Iris pigment epithelial cell (primary cell): ENCODE data around the gene PIGK.

Experiments
- DNase-seq: peaks from one replicate; pipeline ENCODE4 v3.0.0-alpha.2; 2011; ENCODE audit warnings: low read depth

The PIGK gene

DNA sequence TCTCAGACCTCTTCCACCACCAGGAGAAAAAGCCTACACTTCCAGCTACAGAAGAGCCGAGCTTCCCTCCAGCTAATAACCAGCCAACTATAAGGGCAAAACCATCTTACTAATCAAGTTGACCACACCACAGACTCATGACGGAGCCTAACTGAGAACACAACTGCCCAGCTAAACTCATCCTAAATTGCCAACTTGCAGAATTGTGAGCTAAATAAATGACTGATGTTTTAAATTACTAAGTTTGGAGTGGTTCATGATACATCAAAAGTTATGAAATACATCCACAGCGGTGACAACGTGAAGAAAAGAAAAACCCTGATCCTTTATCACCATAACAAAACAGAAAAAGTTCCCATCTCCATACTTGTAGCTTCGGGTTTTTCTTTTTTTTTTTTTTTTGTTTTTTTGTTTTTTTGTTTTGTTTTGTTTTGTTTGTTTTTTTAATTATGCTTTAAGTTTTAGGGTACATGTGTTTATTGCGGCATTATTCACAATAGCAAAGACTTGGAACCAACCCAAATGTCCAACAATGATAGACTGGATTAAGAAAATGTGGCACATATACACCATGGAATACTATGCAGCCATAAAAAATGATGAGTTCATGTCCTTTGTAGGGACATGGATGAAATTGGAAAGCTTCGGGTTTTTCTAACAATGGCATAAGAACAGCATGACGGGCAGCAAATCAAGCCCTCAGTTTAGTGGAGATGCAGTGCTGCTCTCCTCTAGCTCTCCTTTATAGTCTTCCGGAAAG lies 122.6 kb downstream of the PIGK start:
- DNase-seq, result no peak

DNA sequence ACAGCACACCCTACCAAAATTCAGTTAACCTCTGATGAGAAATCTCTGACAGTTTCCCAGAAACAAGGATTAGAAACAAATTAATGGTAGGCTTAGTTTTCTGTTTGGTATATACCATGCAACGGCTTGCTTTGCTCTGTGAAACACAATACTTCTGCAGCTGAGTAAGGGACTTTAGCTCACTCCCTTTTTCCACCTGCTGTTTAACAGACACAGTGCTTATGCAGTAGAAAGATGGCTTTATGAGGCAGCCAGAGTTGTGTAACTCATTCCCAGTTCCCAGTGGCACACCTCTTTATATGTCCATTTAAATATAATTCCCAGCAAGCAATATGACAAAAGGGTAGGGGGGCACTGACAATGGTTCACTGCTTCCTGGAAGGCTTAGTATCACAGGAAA lies 124.0 kb downstream of the PIGK start:
- DNase-seq, result no peak

DNA sequence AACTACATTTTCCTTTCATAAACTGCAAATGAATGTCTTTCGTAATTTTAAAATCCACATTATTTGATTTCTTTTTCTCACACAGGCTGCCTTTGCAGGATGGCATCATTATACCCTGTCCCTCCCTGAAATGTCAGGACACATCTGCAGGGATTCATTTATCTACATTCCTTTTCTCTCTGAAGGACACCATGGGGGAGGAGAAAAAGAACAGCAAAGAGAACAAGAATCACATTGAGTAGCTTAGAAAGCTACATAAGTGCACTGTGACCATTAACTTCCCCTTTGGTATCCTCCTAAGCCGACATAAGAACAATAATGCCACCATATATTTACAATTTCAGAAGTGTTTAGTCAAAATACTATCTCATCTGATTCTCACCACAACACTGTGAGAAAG lies 129.5 kb downstream of the PIGK start:
- no peak for DNase-seq

DNA sequence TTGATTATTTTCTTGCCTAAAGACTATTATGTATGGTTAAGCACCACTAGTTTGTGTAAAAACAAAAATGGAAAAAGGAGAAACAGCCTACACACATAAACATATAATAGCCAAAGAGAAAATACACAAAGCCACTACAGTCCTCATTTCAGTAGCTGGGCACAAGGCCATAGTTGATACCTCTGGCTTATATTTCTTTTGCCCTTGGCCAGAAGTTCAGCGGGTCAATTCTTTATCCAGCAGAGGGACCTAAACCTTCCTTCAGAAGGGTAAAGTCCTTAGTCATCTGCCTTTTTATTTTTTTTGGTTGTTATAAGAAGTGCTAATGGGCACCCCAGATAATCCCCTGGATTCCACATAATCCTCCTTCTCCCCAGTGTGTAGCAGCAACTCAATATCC lies 134.1 kb downstream of the PIGK start:
- no peak for DNase-seq

DNA sequence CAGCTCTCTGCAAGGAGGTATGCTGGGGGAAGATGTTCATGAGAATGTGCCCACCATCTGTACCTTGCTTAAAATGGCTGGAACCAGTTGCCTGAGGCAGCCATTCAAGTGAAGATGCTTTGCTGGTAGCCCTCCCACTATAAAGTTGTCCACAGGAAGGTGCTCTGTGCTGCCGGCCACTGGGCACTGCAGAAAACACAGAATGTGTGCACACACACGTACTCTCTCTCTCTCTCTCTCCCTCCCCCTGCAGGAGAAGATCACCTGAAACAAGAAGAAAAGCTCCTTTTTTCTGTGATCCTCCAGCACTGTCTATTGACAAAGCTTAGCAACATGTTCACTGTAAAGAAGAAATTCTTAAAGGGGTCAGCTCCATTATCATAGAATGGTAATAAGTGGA lies 134.8 kb downstream of the PIGK start:
- no peak for DNase-seq

DNA sequence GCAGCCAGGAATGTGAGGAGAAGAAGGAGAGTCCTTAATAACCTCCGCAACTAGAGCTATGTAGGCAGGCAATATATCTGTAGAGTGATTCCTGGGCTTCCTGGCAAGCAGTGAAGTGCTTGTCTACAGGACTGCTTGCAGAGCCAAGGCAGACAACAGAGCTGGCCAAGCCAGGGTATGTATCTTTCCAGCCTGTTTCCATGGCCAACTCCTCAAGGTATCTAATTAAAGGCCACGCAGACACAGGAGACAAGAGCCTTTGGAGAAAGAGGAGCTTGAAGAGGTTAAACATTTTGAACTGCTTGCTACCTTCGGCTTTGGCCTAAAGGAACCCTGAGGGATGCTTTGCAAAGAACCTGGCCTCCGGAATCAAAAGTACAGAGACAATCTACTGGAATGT lies 137.4 kb downstream of the PIGK start:
- no peak for DNase-seq

DNA sequence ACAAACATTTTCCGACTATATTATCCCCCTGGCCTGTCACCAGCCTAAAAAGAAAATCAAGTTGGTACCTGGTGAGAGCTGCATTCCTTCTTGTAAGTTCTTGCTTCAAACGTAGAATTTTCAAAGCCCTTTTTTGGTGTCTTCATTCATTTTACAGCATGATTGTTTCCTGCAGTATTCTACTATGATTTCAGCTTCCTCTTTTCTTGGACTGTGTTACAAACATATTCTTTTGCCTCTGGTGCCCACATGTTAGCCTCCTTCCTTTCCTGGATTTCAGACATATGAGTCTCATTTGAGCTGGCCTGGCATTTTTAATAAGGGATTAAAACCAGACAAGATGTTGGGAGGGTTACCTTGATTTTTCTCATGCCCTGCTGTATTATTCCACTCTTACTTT lies 142.5 kb downstream of the PIGK start:
- DNase-seq, result no peak

DNA sequence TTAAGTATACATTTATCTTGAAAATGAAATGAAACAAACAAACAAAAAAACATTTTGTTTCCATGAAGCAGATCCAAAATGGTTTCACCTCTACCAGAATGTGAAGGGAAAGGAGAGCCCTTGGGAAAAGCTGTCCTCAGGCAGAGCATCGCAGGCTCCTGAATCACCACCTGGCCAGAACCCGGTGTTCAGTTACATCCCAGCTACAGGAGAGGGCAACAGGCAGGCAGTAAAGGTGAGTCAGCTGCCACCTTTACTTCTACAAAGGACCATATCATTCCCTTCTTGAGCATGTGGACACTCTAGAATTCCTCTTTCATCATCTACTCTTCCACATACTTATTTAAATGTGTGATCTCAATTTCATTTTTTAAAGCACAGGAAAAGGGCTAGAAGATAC lies 151.2 kb downstream of the PIGK start:
- no peak for DNase-seq

DNA sequence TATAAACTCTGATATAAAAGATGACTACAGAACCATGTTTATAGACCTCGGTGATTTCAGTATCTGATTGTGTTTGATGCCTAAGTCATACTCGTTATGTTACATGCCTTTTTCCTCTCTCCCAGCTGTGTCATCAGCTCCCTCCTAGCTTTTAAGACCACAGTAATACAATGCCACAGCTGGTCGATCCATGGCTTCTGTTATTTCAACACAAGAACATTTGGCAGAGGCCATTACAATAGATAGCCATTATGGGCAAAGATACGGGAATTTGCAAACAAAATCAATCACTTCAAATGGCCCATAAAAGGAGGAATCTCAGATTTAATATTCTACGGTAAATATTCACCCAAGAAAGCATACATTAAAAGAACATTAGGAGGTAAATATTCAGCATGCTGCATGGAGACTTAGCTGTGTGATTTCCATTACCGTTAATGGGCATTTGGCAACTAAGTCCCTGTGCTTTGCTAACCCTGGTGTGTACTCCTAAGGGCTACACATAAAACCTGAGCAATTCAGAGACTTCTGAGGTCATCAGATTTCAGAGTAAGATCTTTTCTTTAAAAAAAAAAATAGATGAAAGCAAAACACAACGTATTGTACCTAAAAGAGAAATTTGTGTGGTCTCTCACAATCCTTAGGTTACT lies 153.4 kb downstream of the PIGK start:
- no peak for DNase-seq

DNA sequence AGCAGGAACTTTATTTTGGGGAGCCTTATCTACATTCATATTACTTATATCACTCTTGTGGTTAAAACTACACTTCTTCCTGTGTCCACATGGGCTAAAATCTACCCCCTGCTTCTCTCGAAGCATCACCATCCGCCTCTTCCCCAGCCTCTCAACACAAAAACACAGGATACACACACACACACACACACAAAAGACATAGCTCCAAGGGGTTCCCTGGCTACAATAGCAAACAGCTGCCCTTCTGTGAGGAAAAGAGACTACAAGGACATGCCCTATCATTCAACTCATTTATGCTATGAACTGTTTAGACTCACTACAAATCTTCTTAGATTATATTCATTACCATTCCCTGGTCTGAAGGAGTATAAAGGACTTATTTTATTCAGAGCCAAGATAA lies 155.0 kb downstream of the PIGK start:
- DNase-seq, result no peak

DNA sequence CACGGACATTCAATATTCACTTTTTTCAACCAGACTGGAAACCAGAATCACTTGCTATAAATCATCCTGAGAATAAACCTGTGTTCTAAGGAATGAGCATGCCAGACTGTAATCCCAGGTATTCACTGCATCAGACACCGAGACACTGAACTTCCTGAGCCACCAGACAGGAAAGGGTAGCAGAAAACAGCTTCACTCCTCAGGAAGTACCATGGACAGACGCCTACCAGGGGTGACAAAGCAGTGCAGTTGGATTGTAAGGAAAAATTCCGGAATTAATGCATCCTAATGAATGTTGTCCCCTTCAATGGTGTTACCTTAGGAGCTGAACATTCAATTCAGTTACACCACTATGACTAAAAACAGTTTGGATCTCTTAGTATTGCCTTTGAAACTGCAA lies 156.1 kb downstream of the PIGK start:
- no peak for DNase-seq

DNA sequence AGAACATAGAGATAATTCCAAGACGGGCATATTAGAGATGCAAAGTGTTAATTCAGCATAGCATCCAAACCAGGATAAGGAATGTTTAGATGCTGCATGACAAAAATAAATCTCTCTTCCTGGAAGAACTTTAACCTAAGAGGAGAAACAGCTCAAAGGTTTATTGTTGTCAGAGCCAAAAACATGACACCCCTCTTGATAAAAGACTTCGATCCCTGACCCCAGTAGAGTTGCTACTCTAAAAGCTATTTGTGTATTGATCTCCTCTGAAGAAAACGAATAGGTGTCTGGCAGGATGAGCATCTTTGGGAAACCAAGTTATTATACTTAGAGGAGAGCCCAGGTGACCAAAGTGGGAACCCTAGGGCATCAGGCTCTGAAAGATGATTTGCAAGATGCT lies 158.1 kb downstream of the PIGK start:
- DNase-seq, result no peak

DNA sequence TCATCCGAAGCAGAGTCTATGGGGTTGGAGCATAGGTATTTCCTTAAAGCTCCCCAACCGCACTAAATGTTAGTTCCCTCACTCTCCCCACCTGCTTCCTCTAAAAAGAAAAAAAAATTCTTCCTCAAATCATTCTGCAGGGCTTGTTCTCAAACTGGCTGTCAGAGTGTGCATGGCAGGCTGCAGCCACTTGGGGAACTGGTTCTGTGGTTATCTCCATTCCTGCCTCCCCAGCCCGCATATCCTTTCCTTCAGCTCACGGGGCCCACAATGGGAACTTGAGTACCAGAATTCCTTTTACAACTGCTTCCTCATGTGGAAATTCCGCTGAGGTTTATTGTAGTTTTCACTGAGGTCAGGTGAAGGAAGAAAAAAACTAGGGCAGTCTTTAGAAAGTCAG lies 159.2 kb downstream of the PIGK start:
- no peak for DNase-seq

DNA sequence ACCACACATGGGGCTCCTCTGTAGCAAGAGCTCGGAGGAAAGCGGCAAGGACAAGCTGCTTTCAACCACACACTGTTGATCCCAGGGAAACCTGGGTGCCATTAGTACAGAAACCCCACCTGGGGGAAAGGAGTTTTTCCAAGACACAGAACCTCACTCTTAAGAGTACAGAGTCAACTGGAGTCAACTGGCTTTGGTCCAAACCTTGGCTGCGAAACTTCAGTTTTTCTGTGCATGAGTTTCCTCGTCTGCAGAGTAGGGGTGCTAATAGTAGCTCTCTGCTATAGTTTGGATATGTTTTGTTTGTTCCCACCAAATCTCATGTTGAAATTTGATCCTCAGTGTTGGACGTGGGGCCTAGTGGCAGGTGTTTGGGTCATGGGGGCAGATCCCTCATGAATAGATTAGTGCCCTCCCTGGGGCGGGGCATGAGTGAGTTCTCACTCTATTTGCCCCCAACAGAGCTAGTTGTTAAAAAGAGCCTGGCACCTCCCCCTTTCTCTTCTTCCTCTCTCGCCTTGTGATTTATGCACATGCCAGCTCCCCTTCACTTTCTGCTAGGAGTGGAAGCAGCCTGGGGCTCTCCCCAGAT lies 161.1 kb downstream of the PIGK start:
- DNase-seq, result no peak

DNA sequence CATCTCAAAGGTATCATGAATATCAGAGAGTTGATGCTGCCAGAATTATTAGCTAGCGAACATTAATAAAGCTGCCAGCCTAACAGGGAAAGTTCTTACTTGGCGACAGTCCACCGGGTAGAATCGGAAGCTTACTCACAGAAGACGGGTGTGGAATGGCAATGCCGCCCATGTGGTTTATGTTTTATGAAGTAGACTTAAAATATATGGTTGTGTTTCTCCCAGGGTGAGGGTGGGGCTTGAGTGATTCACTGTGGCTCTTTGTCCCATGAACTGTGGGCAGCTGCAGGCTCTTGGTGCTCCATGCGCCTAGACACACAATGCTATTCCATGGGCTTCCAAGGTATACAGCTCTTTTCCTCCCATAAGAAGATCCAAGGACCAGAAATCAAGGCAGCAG lies 162.7 kb downstream of the PIGK start:
- DNase-seq, result no peak

DNA sequence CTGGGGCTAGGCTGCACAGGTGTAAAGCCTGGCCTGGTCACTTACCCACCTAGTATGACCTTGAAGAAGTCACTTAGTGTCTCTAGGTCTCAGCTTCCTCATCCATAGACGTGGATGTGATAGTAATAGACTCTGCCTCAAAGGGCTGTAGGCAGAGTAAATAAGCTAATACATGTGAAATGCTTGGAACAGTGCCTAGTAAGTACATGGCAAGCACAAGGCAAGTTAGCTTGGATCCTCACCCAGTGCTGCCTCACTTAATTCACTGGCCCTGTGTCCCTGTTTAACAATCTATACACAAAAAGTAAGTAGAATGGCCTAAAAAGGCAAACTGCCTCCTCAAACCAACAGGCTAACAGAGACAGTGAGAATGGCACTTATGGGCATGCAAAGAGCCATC lies 167.8 kb downstream of the PIGK start:
- DNase-seq, result no peak

DNA sequence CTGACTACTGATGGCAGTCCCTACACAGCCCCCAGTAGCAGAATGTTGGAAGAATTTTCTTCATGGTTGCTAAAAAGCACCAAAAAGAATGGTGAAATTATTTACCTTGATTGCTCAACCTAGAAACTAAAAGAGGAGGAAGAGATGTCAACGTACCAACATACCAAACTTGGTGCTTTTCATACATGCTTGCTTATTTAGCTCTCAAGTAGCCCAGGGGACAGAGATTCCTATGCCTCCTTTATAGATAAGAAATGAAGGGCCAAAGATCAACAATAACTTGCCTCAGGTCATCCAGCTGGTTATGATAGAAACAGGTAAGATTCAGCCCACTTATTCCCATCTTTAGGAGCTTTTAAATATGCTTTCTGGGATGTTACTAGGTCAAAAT lies 170.6 kb downstream of the PIGK start:
- DNase-seq, result no peak

DNA sequence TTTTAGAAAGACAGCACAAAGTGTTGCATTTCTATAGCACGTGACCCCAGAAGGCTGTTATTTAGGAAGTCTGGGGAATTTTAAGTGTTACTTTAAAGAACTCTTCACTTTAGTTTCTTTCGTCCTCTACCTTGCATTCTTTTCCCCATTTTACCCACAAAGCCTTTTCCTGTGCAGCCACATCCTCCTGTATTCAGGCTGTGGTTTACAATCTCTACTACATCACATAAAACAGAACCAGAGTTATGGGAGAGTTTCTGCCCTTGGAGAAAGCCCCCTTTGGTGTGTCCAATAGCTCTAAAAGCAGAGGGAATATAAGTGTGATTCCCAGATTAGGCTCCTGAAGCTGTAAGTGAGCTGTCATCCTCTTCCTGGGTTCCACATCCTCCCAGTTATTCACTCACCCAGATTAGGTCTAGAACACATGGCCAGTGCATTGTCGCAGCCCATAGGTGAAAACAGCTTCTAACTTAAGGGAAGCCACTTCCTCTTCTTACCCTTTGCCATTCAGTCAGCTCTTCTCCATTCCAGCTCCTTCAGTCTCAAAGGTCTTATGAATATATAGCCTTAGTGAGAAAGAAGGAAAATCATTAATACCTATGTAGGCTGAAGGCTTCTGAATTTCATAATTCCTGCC lies 171.1 kb downstream of the PIGK start:
- no peak for DNase-seq

DNA sequence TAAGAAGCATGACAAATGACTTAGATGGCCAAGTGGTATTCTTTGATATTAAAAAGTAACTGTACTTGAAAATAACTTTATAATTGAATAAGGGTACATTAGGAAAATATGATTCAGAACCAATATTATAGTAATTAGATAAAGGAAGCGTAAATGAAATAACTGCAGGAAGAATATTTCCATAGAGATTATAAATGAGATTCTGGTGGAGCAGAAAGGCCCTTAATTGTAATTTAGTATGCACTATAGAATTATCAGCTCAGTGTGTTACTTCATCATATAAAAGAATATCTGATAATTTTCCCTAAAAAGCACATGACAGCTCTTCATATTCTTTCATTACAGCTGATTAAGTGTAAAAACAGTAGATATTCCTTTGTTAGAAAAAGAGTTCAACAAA lies 171.7 kb downstream of the PIGK start:
- DNase-seq, result no peak

DNA sequence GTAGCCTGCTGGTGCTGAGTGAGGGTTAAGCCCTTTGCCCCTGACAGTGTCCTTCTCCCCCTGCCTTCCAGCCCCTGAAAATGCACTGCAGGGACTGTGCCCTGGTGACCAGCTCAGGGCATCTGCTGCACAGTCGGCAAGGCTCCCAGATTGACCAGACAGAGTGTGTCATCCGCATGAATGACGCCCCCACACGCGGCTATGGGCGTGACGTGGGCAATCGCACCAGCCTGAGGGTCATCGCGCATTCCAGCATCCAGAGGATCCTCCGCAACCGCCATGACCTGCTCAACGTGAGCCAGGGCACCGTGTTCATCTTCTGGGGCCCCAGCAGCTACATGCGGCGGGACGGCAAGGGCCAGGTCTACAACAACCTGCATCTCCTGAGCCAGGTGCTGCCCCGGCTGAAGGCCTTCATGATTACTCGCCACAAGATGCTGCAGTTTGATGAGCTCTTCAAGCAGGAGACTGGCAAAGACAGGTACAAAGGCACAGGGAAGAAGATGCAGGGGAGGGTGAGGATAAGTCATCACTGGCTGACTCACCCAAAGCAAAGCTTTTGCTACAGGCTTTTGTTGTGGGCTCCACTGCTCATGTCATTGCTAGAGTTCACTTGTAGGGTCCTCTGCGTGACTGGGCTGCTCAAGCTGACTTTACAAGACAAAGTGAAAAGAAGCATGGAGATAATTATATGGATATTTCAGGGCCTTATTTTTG lies 174.9 kb downstream of the PIGK start:
- peak; percentile 23 for DNase-seq

DNA sequence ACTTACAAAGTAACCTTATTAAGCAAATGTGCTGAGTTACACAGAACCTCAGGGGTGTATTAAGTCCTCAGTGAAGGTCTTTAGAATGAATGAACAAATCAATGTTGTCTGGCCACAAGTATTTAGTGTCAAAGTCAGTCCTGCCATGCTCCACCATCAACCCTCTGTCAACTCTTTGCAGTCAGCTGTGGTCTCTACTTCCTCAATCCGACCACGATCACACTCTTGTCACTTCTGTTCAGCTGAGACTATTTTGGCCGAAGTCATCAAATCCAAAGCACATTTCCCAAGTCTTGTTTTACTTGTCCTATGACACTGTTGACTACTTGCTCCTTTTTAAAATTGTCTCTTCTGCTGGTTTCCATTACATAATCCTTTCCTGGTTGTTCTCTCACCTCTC lies 178.4 kb downstream of the PIGK start:
- DNase-seq, result no peak

DNA sequence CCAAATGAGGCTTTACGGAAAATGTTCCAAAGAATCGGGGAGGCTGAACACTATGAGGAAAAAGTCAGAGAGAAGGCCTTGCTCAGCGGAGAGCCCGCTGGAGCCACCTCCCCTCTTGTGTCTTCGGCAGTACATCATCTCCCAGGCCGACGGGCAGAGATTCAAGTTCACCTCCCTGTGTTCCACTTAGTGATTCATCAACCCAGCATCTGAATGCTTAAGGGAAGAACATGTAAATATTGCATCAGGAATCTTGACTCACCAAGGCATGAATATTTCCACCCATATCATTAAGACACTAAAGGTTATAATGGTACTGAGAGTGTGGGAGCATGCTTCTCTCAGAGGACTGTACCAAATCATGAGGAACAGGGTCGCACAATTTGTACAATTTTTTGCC lies 179.5 kb downstream of the PIGK start:
- peak; percentile 100 for DNase-seq

DNA sequence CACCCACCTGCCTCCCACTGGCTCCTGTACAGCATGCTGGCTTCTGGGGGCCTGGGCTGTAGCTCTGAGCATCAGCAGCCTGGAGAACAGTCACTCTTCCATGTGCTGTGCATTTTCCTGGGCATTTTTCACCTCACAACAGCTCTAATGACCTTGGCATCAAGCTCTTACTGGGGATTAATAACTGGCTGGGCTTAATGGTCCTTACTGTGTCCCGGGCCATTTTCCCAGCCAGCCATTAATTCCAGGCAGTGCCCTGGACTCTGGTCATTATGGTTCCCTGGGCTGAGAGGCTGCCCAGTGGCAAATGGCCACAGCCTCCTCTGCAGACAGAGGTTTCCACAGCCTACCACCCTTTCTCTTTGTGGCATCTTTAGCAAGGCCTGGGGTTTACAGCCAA lies 180.1 kb downstream of the PIGK start:
- DNase-seq, result no peak
